Fibroblast of pulmonary artery (primary cell): ENCODE results near the gene SUMF1.
A peak's percentile ranks its signal among the peaks of the same experiment; 100 is the strongest.

Source experiments
- DNase-seq: peaks from one replicate; pipeline ENCODE4 v3.0.0-alpha.2; 2010; ENCODE audit warnings: low read depth
- H3K4me3 ChIP-seq: replicated peaks from 2 replicates; pipeline ENCODE4 v1.5.1; 2011; ENCODE audit warnings: low read depth, mild to moderate bottlenecking, control low read depth, low read length, moderate library complexity
- TF ChIP-seq, protein P1 (sequence below): IDR thresholded peaks from 2 replicates; pipeline ENCODE4 v1.5.1; 2011; ENCODE audit warnings: mild to moderate bottlenecking, control low read depth, low read length, inconsistent platforms; ENCODE audit errors: missing control alignments

The SUMF1 gene

DNA sequence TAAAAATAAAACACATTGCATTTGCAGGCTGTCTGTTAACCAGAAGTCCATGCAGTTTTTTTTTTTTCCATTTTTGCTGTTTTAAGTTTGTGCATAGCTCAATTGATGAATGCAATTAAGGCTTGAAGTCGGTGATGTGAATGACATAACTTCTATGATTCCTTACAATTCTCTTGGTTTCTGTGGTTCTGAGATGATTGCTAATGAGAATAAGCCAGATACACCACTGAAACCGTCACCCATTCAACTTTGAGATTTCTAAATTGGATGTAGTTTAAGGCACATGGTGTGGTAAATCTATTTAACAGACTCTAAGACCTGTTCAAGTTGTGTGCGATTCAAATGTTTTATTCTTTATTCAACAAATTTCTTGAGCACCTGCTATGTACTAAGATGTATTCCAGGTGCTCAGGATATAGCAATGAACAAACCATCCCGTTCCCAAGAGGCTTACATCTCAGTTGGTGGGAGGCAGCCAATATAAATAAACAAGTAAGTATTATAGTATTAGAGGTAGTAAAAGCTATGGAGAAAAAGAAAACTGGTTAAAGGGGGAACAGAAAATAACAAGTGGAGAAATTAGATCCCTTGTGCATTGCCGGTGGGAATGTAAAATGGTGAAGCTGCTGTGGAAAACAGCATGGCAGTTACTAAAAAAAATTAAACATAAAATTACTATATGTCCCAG is 30.1 kb upstream of the SUMF1 start:
- TF ChIP-seq, protein P1, sequence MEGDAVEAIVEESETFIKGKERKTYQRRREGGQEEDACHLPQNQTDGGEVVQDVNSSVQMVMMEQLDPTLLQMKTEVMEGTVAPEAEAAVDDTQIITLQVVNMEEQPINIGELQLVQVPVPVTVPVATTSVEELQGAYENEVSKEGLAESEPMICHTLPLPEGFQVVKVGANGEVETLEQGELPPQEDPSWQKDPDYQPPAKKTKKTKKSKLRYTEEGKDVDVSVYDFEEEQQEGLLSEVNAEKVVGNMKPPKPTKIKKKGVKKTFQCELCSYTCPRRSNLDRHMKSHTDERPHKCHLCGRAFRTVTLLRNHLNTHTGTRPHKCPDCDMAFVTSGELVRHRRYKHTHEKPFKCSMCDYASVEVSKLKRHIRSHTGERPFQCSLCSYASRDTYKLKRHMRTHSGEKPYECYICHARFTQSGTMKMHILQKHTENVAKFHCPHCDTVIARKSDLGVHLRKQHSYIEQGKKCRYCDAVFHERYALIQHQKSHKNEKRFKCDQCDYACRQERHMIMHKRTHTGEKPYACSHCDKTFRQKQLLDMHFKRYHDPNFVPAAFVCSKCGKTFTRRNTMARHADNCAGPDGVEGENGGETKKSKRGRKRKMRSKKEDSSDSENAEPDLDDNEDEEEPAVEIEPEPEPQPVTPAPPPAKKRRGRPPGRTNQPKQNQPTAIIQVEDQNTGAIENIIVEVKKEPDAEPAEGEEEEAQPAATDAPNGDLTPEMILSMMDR: no peak
- DNase-seq: no peak
- no peak overlapping the region for H3K4me3 ChIP-seq

DNA sequence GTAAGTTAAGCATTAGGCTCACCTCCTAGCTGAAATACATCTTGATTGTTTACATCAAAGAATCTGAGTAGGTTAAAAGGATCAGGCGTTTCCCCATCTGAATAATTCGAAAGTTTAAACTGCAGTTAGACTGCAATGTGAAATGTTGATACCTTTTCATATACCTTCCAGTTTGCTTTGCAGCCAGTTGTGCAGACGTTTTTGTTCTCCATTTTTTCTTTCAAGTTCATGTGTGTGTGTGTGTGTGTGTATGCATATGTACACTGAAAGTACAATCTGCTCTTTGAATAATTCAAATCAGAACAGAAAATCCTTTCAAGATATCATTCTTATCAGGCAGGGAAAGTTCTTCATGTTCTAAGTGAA is 29.0 kb upstream of the SUMF1 start:
- no peak overlapping the region for H3K4me3 ChIP-seq
- no peak for DNase-seq
- TF ChIP-seq, protein P1: no peak

DNA sequence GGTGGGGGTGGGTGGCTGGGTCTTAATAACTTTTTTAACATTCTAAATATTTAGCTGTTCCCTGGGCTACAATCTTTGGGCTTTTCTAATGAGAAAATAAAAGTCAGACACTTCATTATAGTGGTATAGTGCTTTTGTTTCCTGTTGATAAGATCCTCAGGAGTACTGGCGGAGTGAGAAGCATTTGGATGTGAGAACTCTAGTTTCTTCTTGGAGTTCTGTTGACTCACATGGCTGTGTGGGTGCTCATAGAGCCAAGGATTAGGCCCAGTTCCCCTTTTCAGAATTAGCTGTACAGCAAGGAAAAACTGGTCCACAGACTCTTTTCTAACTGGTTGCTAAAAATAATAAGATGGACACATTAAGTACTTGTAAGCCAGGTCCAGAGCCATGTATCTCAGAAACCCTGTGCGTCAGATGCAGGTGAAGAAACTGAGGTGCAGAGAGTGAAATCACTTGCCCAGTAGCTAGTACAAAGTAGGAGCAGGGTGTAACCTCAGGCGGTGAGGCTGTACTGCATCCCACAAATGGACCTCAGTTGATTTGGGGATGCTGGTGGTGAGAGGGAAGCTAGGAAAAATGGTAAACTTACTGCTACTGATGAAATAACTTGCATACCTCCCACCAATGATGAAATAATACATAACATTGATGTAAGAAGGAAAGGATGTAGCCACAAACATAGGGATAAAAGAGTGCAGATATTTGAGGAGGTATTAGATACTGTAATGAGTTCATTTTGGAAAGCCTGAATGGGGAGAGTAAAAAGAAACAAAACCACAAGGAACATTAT is 28.4 kb upstream of the SUMF1 start:
- peak overlapping the region; percentile 89 for H3K4me3 ChIP-seq
- peak; percentile 31 for DNase-seq
- TF ChIP-seq, protein P1: no peak

DNA sequence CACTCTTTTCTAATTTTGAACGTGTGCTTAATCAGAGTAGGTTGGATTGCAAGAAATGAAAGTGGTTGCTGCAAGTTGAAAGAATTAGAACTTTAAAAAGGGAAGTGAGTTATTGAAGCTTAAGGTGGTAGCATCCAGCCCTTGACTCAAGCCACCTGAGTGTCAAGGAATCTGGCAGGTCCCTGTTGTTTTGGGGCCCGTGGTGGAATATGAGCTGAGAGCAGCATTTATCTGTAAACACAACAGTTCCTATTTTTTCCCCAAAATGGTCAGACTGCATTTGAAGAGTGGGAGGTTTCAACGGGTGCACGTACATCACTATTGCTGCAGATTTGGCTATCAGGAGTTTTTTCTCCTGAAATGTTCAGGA is 27.8 kb upstream of the SUMF1 start:
- peak overlapping the region; percentile 89 for H3K4me3 ChIP-seq
- TF ChIP-seq, protein P1: no peak
- no peak for DNase-seq

DNA sequence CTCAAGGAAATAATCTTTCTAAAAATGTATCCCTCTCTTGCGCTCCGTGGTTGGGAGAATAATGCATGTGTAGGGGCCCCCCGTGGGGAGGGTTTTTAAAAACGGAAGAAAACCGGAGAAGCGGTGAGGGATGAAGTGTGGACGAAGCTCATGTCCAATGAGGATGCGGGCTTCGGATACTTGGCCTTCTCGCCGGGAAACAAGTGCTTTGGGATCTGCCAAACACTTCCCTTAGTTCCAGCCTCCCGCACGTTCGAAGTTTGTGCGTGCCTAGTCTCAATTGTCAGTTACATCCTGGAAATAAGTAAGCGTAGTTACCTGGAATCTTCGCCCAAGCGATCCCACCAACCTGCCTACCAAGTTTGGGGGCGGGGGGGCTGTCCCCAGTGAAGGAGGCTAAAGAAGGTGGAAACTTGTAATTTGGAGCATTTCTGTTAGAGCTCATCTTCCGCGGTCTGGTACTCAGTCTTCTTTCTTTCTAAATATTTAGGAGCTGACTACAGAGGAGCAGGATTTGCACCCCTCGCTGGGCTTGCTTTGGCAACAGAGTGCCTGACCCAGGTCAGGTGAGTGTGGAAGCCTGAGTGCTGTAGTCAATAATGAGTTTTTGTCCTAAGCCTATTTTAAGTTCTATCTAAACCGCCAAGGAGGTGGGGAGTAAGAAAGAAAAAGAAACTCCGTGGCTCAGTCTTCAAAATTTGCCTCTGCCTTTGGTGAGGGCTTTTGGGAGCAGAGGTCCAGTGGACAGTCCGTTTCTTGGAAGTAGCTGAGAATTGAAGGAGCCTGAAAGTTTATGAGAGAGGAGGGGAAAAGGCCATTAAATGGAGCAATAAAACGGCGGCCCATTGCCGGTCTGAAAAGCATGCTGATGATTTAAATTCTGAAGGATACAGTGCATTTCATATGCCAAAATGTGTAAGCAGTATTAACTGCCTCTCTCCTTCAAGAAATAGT is 27.1 kb upstream of the SUMF1 start:
- peak; percentile 56 for DNase-seq
- TF ChIP-seq, protein P1: no peak
- peak overlapping the region; percentile 89 for H3K4me3 ChIP-seq

DNA sequence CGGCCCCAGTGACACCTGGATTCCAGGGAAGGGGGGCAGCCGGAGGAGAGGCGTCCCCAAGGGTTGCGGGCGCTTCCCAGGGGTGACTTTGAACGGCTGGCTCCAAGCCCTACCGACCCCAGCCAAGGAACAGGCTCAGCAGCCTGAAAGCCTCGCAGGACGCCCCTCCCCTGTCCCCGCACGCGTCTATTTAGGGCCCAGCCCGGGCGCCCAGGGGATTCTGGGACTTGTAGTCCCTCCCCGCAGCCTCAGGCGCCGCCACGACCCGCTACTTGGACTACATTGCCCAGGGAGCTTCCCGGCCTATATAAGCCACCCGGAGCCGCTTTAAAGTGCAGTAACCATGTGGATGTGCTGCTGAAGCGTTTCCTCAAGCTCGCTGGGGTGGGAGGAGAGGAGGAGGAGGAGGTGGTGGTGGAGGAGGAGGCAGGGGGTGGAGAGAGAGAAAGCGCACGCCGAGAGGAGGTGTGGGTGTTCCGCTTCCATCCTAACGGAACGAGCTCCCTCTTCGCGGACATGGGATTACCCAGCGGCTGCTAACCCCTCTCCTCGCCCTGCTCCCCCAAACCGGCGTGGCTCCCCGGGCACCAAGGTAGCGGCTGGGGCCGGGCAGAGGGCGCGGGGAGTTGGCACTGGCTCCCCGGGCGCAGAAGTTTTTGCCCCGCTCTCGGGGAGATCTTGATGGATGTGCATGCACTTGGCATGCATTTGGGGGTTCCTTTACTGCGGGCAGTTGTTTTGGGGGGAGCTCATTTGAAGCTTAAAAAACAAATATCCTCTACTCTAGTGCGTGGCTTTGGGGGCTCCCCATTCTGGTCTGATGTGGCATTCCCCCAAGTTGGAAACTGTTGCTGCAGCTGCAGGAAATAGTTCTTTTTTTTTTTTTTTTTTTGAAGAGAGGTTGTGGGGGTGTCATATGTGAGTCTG is 26.2 kb upstream of the SUMF1 start, which contains the start of gene ITPR1:
TSS of gene ITPR1 (plus strand) at position 335 of the 927 bp plus-strand sequence. CDS start 23,144 bp downstream, outside the sequence.
- DNase-seq: peak; percentile 100
- TF ChIP-seq, protein P1: no peak
- H3K4me3 ChIP-seq: peak within 1 kb of the TSS; percentile 89
